Mononuclear cell (primary cell): ENCODE measurements around the gene WDR64. TPM values are rescaled to one million over a fixed set of nuclear protein-coding genes. Genes with fewer than 3 reads are reported as not detected.
"Not testable (repeated sequence)": the region's sequence is repeated elsewhere in the genome, so short reads cannot be mapped to it uniquely, and the experiment has no call there.

ENCODE experiments used
- H3K27me3 ChIP-seq: 2 replicates; pipeline ENCODE4 v1.6.0; 2011; ENCODE audit warnings: low read length, control low read depth; ENCODE audit not compliant: insufficient read depth
- H3K4me1 ChIP-seq: 2 replicates; pipeline ENCODE4 v1.5.1; 2011; ENCODE audit warnings: mild to moderate bottlenecking, low read length, control low read depth; ENCODE audit not compliant: insufficient read depth
- H3K4me3 ChIP-seq: 2 replicates; pipeline ENCODE4 v1.5.1; 2011; ENCODE audit warnings: mild to moderate bottlenecking, low read length, moderate library complexity
- H3K9me3 ChIP-seq: 2 replicates; pipeline ENCODE4 v1.5.1; 2011; ENCODE audit warnings: low read depth, mild to moderate bottlenecking, control low read depth, low read length
- total RNA-seq: library from RNA; depleted of rRNA; stranded (reverse); fragments of >200 nt; gene quantifications from one replicate; pipeline ENCODE4 v1.2.3, GENCODE V29; 2012

Gene WDR64
- total RNA-seq, 1 donor = 0.10 TPM

DNA sequence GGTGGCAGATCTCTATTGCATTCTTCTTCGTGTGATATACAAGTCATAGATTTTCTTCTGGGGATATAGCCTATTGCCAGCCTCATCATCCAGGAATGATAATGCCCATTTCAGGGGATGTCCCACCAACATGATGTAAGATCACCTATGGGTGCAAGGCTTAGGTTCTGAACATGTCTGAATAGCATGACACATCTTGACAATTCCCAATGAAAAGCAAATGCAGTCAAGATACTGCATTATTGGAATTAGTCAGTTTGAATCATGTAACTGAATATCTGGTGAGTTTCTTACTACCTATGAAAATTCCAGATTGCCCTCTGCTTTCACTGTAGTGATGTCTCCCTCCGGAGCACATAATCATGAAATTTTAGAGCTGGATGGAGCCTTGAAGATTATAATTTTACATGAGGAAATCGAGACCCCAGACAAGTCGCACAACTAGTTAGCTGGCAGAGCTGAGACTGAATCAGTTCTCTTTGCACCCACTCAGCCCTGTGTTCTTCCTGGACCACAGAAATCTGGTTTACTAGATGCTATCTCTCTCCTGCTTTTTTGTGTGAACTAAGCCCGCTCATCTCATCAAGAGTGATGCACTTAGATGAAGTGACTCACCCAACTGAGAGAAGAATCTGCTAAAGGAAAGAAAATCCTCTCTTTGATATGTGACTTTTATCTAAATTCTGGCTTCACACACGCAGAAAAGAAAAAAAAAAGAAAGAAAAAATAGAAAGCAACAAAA is 65.0 kb downstream of the WDR64 start:
- no peaks in the 10 kb centered on the region for H3K27me3 ChIP-seq
- H3K9me3 ChIP-seq = no peaks in the 10 kb centered on the region
- H3K4me1 ChIP-seq = no peaks in the 10 kb centered on the region
- no peak overlapping the region for H3K4me3 ChIP-seq

GRCh38 chr1:241717975-241718374 is 65.9 kb downstream of the WDR64 start:
- H3K9me3 ChIP-seq = no peaks in the 10 kb centered on the region
- H3K27me3 ChIP-seq = no peaks in the 10 kb centered on the region
- no peaks in the 10 kb centered on the region for H3K4me1 ChIP-seq
- H3K4me3 ChIP-seq = no peak overlapping the region

DNA sequence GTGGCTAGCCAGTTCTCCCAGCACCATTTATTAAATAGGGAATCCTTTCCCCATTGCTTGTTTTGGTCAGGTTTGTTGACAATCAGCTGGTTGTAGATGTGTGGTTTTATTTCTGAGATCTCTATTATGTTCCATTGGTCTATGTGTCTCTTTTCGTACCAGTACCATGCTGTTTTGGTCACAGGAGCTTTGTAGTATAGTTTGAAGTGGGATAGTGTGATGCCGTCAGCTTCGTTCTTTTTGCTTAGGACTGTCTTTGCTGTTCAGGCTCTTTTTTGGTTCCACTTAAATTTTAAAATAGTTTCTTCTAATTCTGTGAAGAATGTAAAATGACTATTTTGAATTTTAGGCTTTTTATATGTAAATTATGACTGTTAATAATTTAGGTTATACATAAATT is 68.9 kb downstream of the WDR64 start:
- Histone ChIP-seq H3K9me3 (no peaks in the 10 kb centered on the region), H3K27me3 (no peaks in the 10 kb centered on the region), H3K4me1 (no peaks in the 10 kb centered on the region)

DNA sequence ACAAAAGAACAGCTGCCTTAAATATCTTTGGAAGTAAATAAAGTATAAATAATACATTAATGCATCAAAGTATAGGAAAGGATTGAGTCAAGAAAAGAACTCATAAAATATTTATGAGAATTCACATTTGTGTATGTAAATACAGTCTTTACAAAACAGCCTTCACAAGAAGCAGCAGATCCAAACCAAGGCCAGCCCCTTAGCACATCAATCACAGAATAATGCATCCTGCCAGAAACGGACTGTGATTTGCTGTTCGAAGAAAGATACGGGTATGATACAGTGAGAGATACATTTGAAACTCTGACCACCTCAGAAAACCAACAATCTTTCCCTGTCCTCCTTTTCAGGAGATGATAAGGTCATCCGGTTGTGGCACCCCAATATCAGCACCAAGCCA is 70.9 kb downstream of the WDR64 start:
- Histone ChIP-seq H3K27me3 (no peaks in the 10 kb centered on the region), H3K4me3 (no peak overlapping the region), H3K9me3 (no peaks in the 10 kb centered on the region), H3K4me1 (no peaks in the 10 kb centered on the region)

More for the DNA sequence above, 68.9 kb downstream of the WDR64 start:
- no peak overlapping the region for H3K4me3 ChIP-seq

GRCh38 chr1:241724741-241725356 is 72.8 kb downstream of the WDR64 start:
- Histone ChIP-seq H3K9me3 (no peaks in the 10 kb centered on the region), H3K4me1 (no peaks in the 10 kb centered on the region), H3K27me3 (no peaks in the 10 kb centered on the region), H3K4me3 (no peak overlapping the region)

DNA sequence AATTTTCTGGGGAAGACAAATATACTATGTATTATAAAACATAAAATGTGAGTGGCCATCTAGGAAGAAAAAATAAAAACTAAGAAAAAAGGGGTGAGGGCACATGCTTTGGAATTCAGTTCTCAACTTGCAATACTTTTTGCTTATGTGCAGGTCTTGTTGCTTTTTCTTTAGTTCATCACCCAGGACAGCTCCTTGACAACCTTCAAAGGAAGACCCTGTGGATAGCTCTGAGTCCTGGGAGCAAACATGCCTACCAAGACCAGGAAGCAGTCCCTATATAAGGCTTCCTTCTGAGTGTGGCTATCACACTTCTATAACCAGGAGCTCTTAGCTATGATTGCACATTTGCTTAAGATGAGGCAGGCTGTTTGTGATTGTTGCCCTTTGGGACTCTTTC is 78.0 kb downstream of the WDR64 start:
- Histone ChIP-seq H3K9me3 (no peaks in the 10 kb centered on the region), H3K4me3 (no peak overlapping the region), H3K4me1 (no peaks in the 10 kb centered on the region), H3K27me3 (no peaks in the 10 kb centered on the region)

DNA sequence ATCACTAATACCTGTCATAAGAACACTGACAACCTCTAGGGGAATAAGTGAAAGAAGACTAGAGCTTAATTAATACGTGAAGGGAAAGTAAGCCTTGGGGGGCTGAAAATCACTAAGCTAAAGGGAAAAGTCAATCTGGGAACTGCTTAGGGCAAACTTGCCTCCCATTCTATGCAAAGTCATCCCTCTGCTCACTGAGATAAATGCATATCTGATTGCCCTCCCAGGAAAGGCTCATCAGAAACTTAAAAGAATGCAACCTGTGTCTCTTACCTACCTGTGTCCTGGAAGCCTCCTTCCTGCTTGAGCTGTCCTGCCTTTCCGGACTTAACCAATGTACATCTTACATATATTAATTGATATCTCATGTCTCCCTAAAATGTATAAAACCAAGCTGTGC is 81.8 kb downstream of the WDR64 start:
- Histone ChIP-seq H3K27me3 (peaks cover 5% of the 10 kb centered on the region), H3K4me1 (no peaks in the 10 kb centered on the region), H3K9me3 (no peaks in the 10 kb centered on the region), H3K4me3 (no peak overlapping the region)

GRCh38 chr1:241734533-241734932 is 82.5 kb downstream of the WDR64 start:
- Histone ChIP-seq H3K9me3 (no peaks in the 10 kb centered on the region), H3K4me1 (no peaks in the 10 kb centered on the region), H3K4me3 (no peak overlapping the region), H3K27me3 (peaks cover 5% of the 10 kb centered on the region)

GRCh38 chr1:241735493-241735926 is 83.4 kb downstream of the WDR64 start:
- H3K4me1 ChIP-seq, H3K4me3 ChIP-seq, H3K27me3 ChIP-seq, H3K9me3 ChIP-seq: not testable (repeated sequence)

GRCh38 chr1:241736387-241736786 is 84.3 kb downstream of the WDR64 start:
- Histone ChIP-seq H3K4me1 (no peaks in the 10 kb centered on the region), H3K27me3 (peaks cover 5% of the 10 kb centered on the region), H3K4me3 (no peak overlapping the region), H3K9me3 (no peaks in the 10 kb centered on the region)

DNA sequence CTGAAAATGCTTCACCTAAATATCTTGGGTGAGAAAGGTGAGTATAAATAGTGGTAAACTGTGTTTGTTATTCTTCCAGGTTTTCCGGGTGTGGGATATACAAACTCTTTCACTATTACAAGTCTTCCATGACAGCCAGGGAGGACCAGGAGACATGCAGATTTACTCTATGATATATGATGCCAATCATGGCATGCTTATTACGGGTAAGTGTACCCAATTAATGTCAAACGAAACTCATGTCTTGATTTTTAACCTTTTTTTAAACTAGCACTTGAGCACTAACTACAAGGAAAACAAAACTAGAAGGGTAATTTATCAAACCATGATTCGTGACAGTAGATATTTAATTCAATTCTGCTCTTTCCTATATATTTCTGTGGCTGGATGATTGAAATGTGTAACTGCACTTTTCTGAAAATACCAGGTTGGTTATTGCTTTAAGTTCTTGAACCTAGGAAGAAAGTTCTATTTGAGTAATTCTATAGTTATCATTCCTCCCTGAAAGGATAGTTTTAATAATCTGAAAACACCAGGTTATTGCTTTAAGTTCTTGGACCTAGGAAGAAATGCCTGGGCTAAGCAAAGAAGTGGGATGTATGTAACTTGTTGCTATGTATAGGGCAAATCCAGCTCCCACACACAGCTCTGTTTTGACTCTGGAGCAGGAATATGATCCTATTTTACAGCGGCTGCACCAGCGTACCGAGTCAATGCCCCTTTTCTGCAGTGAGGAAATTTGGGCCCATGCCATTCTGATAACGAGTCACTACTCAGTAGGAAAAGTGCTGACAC is 86.4 kb downstream of the WDR64 start:
- no peak overlapping the region for H3K4me3 ChIP-seq
- peaks cover 5% of the 10 kb centered on the region for H3K27me3 ChIP-seq
- no peaks in the 10 kb centered on the region for H3K9me3 ChIP-seq
- H3K4me1 ChIP-seq = no peaks in the 10 kb centered on the region

- Histone ChIP-seq H3K9me3 (no peaks in the 10 kb centered on the region), H3K4me1 (no peaks in the 10 kb centered on the region), H3K27me3 (peaks cover under 1% of the 10 kb centered on the region), H3K4me3 (no peak overlapping the region)
Observed at GRCh38 chr1:241742084-241742483, 90.0 kb downstream of the WDR64 start.

GRCh38 chr1:241744591-241744990 is 92.5 kb downstream of the WDR64 start:
- Histone ChIP-seq H3K4me3 (no peak overlapping the region), H3K9me3 (no peaks in the 10 kb centered on the region), H3K27me3 (no peaks in the 10 kb centered on the region), H3K4me1 (no peaks in the 10 kb centered on the region)

DNA sequence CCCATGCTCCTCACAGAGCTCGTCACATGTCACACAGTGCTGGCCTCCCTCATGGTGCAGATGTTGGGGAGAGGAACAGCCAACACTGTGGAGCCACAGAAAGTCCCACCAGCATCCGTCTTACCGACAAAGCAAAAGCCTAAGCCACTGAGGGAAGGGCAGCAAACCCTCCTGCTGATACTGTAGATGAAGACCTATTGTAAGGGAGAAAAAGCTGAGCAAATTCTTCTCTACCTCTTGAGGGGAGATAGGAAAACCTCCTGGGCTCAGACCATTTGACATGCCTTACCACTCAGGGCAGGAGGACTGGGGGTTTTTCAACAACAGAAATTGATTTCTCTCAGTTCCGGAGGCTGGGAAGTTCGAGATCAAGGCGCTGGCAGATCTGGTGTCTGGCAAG is 95.9 kb downstream of the WDR64 start:
- Histone ChIP-seq H3K4me1 (no peaks in the 10 kb centered on the region), H3K9me3 (no peaks in the 10 kb centered on the region), H3K4me3 (no peak overlapping the region)

More for the DNA sequence above, 95.9 kb downstream of the WDR64 start:
- no peaks in the 10 kb centered on the region for H3K27me3 ChIP-seq
